HepG2 (cell line): ENCODE data around the gene DHRS1. TPM values are rescaled to one million over a fixed set of nuclear protein-coding genes. Genes with fewer than 3 reads are reported as not detected.

ENCODE experiments used
- CREB3 ChIP-seq: sonication (generic); formaldehyde crosslinking; IDR thresholded peaks from 2 replicates; pipeline ENCODE4 v1.5.0; 2020; ENCODE audit warnings: missing genetic modification reagents
- GATAD1 ChIP-seq: IDR thresholded peaks from 2 replicates; pipeline ENCODE4 v1.6.1; 2016; ENCODE audit warnings: missing genetic modification reagents, missing compliant biosample characterization
- HMG20B ChIP-seq: conservative IDR thresholded peaks from 2 replicates; pipeline ENCODE4 v1.6.1; 2016; ENCODE audit warnings: missing genetic modification reagents, missing compliant biosample characterization
- HOMEZ ChIP-seq: IDR thresholded peaks from 2 replicates; pipeline ENCODE4 v1.6.1; 2016; ENCODE audit warnings: low read depth
- HOXA3 ChIP-seq: sonication (generic); formaldehyde crosslinking; IDR thresholded peaks from 2 replicates; pipeline ENCODE4 v1.5.0; 2020; ENCODE audit warnings: missing genetic modification reagents
- IRF2 ChIP-seq: IDR thresholded peaks from 2 replicates; pipeline ENCODE4 v1.6.1; 2018; ENCODE audit warnings: missing genetic modification reagents, missing compliant biosample characterization
- KAT8 ChIP-seq: IDR thresholded peaks from 2 replicates; pipeline ENCODE4 v1.6.1; 2016; ENCODE audit warnings: missing genetic modification reagents, missing compliant biosample characterization
- MZF1 ChIP-seq: sonication (generic); formaldehyde crosslinking; IDR thresholded peaks from 2 replicates; pipeline ENCODE4 v1.8.1; 2023; ENCODE audit warnings: mild to moderate bottlenecking, missing genetic modification reagents, borderline replicate concordance
- REL ChIP-seq: sonication (generic); formaldehyde crosslinking; conservative IDR thresholded peaks from 2 replicates; pipeline ENCODE4 v1.8.0; 2022; ENCODE audit warnings: mild to moderate bottlenecking, missing genetic modification reagents, moderate library complexity
- SPEN ChIP-seq: sonication (generic); formaldehyde crosslinking; IDR thresholded peaks from 2 replicates; pipeline ENCODE4 v1.5.1; 2020; ENCODE audit warnings: low read depth, mild to moderate bottlenecking, missing genetic modification reagents
- STAT5B ChIP-seq: sonication (generic); formaldehyde crosslinking; IDR thresholded peaks from 2 replicates; pipeline ENCODE4 v1.4.0; 2020; ENCODE audit warnings: missing genetic modification reagents
- TBL1XR1 ChIP-seq: fragments of 150-350 bp; IDR thresholded peaks from 2 replicates; pipeline ENCODE4 v1.6.1; 2014; ENCODE audit warnings: borderline replicate concordance, low read length; ENCODE audit not compliant: partially characterized antibody
- TFDP1 ChIP-seq: IDR thresholded peaks from 2 replicates; pipeline ENCODE4 v1.6.1; 2016; ENCODE audit warnings: missing compliant biosample characterization, missing genetic modification reagents, borderline replicate concordance
- TFDP2 ChIP-seq: sonication (generic); formaldehyde crosslinking; IDR thresholded peaks from 2 replicates; pipeline ENCODE4 v1.4.0; 2020; ENCODE audit warnings: missing genetic modification reagents
- ZNF101 ChIP-seq: sonication (generic); formaldehyde crosslinking; IDR thresholded peaks from 2 replicates; pipeline ENCODE4 v1.4.0; 2020; ENCODE audit warnings: mild to moderate bottlenecking, low read depth, missing genetic modification reagents, borderline replicate concordance
- ZNF646 ChIP-seq: sonication (generic); formaldehyde crosslinking; IDR thresholded peaks from 2 replicates; pipeline ENCODE4 v1.9.0; 2021; ENCODE audit warnings: mild to moderate bottlenecking, missing genetic modification reagents
- ZNF792 ChIP-seq: IDR thresholded peaks from 2 replicates; pipeline ENCODE4 v1.6.1; 2016
- polyA plus RNA-seq, 8 experiments: library from polyadenylated mRNA; depleted of rRNA in 3 of 8; stranded (reverse) in 7 of 8; unstranded in 1 of 8; fragments of >200 nt; fragmentation: Illumina TruSeq in 4 of 8; extraction: Trizol in 4 of 8; gene quantifications; 2 replicates each; pipeline versions ENCODE4 v1.2.1 to v1.2.3, GENCODE V29; 2011 to 2016; ENCODE audit warnings: low read depth in 4 of 8, missing spikeins in 1 of 8, mixed read lengths in 1 of 8; ENCODE audit not compliant: insufficient read depth in 1 of 8
- total RNA-seq, 5 experiments: library from RNA; depleted of rRNA; stranded (reverse); fragments of >200 nt; fragmentation: Illumina TruSeq; extraction: Trizol; gene quantifications; 2 replicates each; pipeline ENCODE4 v1.2.3, GENCODE V29; 2016; ENCODE audit warnings: low read depth in 1 of 5

The DHRS1 gene
- total and polyA plus RNA-seq, 2 of the 13 experiments (the other 11 are each of a cell fraction or from before 2014, with no cell fraction given) = 49.8 to 60.8 TPM

- peak; percentile 97 for TF ChIP-seq HOMEZ (CRISPR knock-in tag)
- TF ChIP-seq IRF2 (CRISPR knock-in tag) = peak; percentile 97
- peak; percentile 78 for TF ChIP-seq SPEN (CRISPR knock-in tag)
- TF ChIP-seq REL (CRISPR knock-in tag) = no peak
- peak; percentile 95 for TF ChIP-seq STAT5B (CRISPR knock-in tag)
- TF ChIP-seq ZNF792 (CRISPR knock-in tag) = peak; percentile 93
- no peak for TF ChIP-seq MZF1 (CRISPR knock-in tag)
- 0 out of 2 replicates have a peak, but pooled peaks have one; percentile 82 for TF ChIP-seq ZNF101 (CRISPR knock-in tag)
- peak; percentile 72; the same call in 1 of the 2 replicates for TF ChIP-seq TFDP1
- TF ChIP-seq TFDP2 (CRISPR knock-in tag) = peak; percentile 55; the same call in 1 of the 2 replicates
- TF ChIP-seq ZNF646 = no peak
- TF ChIP-seq KAT8 (CRISPR knock-in tag) = peak; percentile 93
- TF ChIP-seq GATAD1 (CRISPR knock-in tag) = peak; percentile 90
- peak; percentile 91 for TF ChIP-seq HOXA3 (CRISPR knock-in tag)
- TF ChIP-seq HMG20B (CRISPR knock-in tag) = peak; percentile 91
- no peak; the same call in 1 of the 2 replicates for TF ChIP-seq CREB3 (CRISPR knock-in tag)
- TF ChIP-seq TBL1XR1 = peak; percentile 41
These were observed 8.2 kb upstream of the DHRS1 start, which contains the start of gene CIDEB (continued) for GRCh38 chr14:24307575-24308341.
